Measurements from ENCODE around the gene RHOD. TPM values are rescaled to one million over a fixed set of nuclear protein-coding genes. Genes with fewer than 3 reads are reported as not detected.
A peak's percentile ranks its signal among the peaks of the same experiment; 100 is the strongest.

Gene RHOD
- total RNA-seq, 1 experiment from 2014 or later: 190 TPM

DNA sequence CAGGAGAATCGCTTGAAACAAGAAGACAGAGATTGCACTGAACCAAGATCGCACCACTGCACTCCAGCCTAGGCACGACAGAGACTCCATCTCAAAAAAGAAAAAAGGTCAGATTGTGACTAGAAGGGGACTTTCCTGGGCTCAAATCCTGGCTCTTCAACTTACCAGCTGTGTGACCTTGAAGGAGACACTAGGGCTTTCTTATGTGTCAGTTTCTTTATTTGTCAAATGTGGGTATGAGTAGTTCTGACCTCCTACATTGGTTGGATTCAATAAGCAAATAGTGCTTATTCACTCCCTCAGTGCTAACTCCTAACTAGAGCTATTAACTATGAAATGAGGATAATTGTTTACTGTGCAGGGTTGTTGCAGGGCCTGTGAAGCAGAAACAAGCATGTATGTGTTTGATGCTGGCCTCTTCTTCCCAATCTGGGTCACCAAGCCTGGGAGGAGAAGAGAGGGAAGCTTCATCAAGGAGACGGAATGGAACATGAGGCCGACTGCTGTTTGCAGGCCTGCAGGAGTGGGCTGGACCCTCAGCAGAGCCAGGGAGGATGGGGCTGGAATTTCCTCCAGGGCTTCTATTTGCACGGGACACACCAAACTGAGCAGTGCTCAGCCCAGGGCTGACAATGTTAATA lies 22.5 kb downstream of the RHOD start:
- intact Hi-C loops (cut with micrococcal nuclease): no loop called here
- no peak for DNase-seq (ENCODE audit: unreplicated experiment)
- peaks cover 14% of the 10 kb centered on the region for H3K36me3 Mint-ChIP-seq (ENCODE audit: insufficient read depth, unreplicated experiment)
- H3K4me3 Mint-ChIP-seq (ENCODE audit: unreplicated experiment): no peak overlapping the region
- BruUV-seq (replicated peaks): TSS peak; percentile 28
- peak overlapping the region; percentile 87 for H3K27ac Mint-ChIP-seq (ENCODE audit: low read depth, unreplicated experiment)
- H3K4me1 Mint-ChIP-seq (ENCODE audit: insufficient read depth, unreplicated experiment): peaks cover 49% of the 10 kb centered on the region
- H3K9me3 Mint-ChIP-seq (ENCODE audit: unreplicated experiment): no peaks in the 10 kb centered on the region
- TF ChIP-seq, protein P1, sequence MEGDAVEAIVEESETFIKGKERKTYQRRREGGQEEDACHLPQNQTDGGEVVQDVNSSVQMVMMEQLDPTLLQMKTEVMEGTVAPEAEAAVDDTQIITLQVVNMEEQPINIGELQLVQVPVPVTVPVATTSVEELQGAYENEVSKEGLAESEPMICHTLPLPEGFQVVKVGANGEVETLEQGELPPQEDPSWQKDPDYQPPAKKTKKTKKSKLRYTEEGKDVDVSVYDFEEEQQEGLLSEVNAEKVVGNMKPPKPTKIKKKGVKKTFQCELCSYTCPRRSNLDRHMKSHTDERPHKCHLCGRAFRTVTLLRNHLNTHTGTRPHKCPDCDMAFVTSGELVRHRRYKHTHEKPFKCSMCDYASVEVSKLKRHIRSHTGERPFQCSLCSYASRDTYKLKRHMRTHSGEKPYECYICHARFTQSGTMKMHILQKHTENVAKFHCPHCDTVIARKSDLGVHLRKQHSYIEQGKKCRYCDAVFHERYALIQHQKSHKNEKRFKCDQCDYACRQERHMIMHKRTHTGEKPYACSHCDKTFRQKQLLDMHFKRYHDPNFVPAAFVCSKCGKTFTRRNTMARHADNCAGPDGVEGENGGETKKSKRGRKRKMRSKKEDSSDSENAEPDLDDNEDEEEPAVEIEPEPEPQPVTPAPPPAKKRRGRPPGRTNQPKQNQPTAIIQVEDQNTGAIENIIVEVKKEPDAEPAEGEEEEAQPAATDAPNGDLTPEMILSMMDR (IDR thresholded peaks at IDR 0.05; ENCODE audit: unreplicated experiment): no peak
- POLR2A ChIA-PET: interaction anchor here (0.6 kb wide), 1 partner anchor 149 kb away, joined by 3 read pairs; no protein-coding TSS in a partner anchor
- H3K27me3 Mint-ChIP-seq (ENCODE audit: insufficient read depth, unreplicated experiment): no peaks in the 10 kb centered on the region
- CTCF ChIA-PET: interaction anchor here (0.6 to 1.4 kb wide), 4 partner anchors 16 to 238 kb away, joined by 3 to 5 read pairs (median 4); no protein-coding TSS in a partner anchor

GRCh38 chr11:67082071-67082791 lies 25.6 kb downstream of the RHOD start:
- no peaks in the 10 kb centered on the region for H3K27me3 Mint-ChIP-seq (ENCODE audit: insufficient read depth, unreplicated experiment)
- ChIA-PET POLR2A (interaction anchor here (0.6 to 1.6 kb wide), 7 partner anchors 19 to 1820 kb away, joined by 3 to 8 read pairs (median 3); partner anchors contain the start of gene KDM2A), CTCF (interaction anchor here (0.6 to 2.3 kb wide), 12 partner anchors 10 to 217 kb away, joined by 3 to 11 read pairs (median 4); no protein-coding TSS in a partner anchor)
- H3K9me3 Mint-ChIP-seq (ENCODE audit: unreplicated experiment): no peaks in the 10 kb centered on the region
- TF ChIP-seq, protein P1 (IDR thresholded peaks at IDR 0.05; ENCODE audit: unreplicated experiment): no peak
- peaks cover 8% of the 10 kb centered on the region for H3K36me3 Mint-ChIP-seq (ENCODE audit: insufficient read depth, unreplicated experiment)
- BruUV-seq (replicated peaks): no TSS peak
- H3K4me1 Mint-ChIP-seq (ENCODE audit: insufficient read depth, unreplicated experiment): peaks cover 39% of the 10 kb centered on the region
- no peak overlapping the region for H3K4me3 Mint-ChIP-seq (ENCODE audit: unreplicated experiment)
- H3K27ac Mint-ChIP-seq (ENCODE audit: low read depth, unreplicated experiment): peak overlapping the region; percentile 35
- DNase-seq (ENCODE audit: unreplicated experiment): no peak
- intact Hi-C loops (cut with micrococcal nuclease): no loop called here

GRCh38 chr11:67083786-67084366 lies 27.2 kb downstream of the RHOD start:
- intact Hi-C loops (cut with micrococcal nuclease): no loop called here
- Mint-ChIP-seq H3K4me3 (ENCODE audit: unreplicated experiment) (no peak overlapping the region), H3K27me3 (ENCODE audit: insufficient read depth, unreplicated experiment) (no peaks in the 10 kb centered on the region), H3K9me3 (ENCODE audit: unreplicated experiment) (no peaks in the 10 kb centered on the region), H3K36me3 (ENCODE audit: insufficient read depth, unreplicated experiment) (peaks cover under 1% of the 10 kb centered on the region), H3K27ac (ENCODE audit: low read depth, unreplicated experiment) (no peak overlapping the region), H3K4me1 (ENCODE audit: insufficient read depth, unreplicated experiment) (peaks cover 24% of the 10 kb centered on the region)
- DNase-seq (ENCODE audit: unreplicated experiment): no peak
- TF ChIP-seq, protein P1 (IDR thresholded peaks at IDR 0.05; ENCODE audit: unreplicated experiment): no peak
- POLR2A ChIA-PET: interaction anchor here (0.6 to 0.7 kb wide), 2 partner anchors 122 to 180 kb away, joined by 3 read pairs; no protein-coding TSS in a partner anchor
- CTCF ChIA-PET: interaction anchor here (0.6 to 1.2 kb wide), 5 partner anchors 30 to 178 kb away, joined by 3 to 5 read pairs (median 3); no protein-coding TSS in a partner anchor
- no TSS peak for BruUV-seq (replicated peaks)

DNA sequence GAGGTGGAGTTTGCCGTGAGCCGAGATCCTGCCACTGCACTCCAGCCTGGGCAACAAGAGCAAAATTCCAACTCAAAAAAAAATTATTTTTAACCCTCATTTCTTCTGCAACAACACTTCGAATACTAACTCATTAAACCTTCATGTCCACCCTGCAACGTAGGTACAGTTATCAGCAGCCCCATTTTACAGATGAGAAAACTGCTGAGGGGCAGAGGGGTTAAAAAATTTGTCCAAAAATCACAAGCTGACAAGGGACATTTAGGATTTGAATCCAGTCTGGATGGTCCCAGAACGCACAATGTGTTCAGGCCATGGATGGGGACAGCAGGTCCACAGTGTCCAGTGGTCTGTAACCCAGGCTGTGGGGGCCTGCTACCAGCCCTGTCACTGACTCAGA lies 29.0 kb downstream of the RHOD start:
- H3K27me3 Mint-ChIP-seq (ENCODE audit: insufficient read depth, unreplicated experiment): no peaks in the 10 kb centered on the region
- POLR2A ChIA-PET: interaction anchor here (0.6 kb wide), 1 partner anchor 23 kb away, joined by 3 read pairs; no protein-coding TSS in a partner anchor
- no peaks in the 10 kb centered on the region for H3K9me3 Mint-ChIP-seq (ENCODE audit: unreplicated experiment)
- H3K4me1 Mint-ChIP-seq (ENCODE audit: insufficient read depth, unreplicated experiment): peaks cover 19% of the 10 kb centered on the region
- no peak overlapping the region for H3K27ac Mint-ChIP-seq (ENCODE audit: low read depth, unreplicated experiment)
- TF ChIP-seq, protein P1 (IDR thresholded peaks at IDR 0.05; ENCODE audit: unreplicated experiment): no peak
- intact Hi-C loops (cut with micrococcal nuclease): no loop called here
- DNase-seq (ENCODE audit: unreplicated experiment): no peak
- no peak overlapping the region for H3K4me3 Mint-ChIP-seq (ENCODE audit: unreplicated experiment)
- peaks cover 1% of the 10 kb centered on the region for H3K36me3 Mint-ChIP-seq (ENCODE audit: insufficient read depth, unreplicated experiment)
- BruUV-seq (replicated peaks): no TSS peak
- CTCF ChIA-PET: no interaction called here
